Activated CD4-positive, alpha-beta T cell treated with anti-CD3 and anti-CD28 coated beads, Interleukin-2, amount 10 ng/mL, durations not matched to agents 24 days and 14 days (primary cell): ENCODE measurements around the gene OSBPL5. TPM values are rescaled to one million over a fixed set of nuclear protein-coding genes. Genes with fewer than 3 reads are reported as not detected.

Experiments
- DNase-seq: peaks from one replicate; pipeline ENCODE4 v3.0.0; 2022
- H3K27ac Mint-ChIP-seq: one replicate; pipeline ENCODE4 v1.8.0; 2022; ENCODE audit warnings: mild to moderate bottlenecking, mixed read lengths
- H3K27me3 Mint-ChIP-seq: one replicate; pipeline ENCODE4 v1.8.0; 2022; ENCODE audit warnings: mixed read lengths
- H3K36me3 Mint-ChIP-seq: one replicate; pipeline ENCODE4 v1.8.0; 2022; ENCODE audit warnings: low read depth, mild to moderate bottlenecking, mixed read lengths
- H3K4me1 Mint-ChIP-seq: one replicate; pipeline ENCODE4 v1.8.0; 2021; ENCODE audit warnings: mixed read lengths
- H3K4me3 Mint-ChIP-seq: one replicate; pipeline ENCODE4 v1.8.0; 2022; ENCODE audit warnings: mild to moderate bottlenecking, moderate library complexity, mixed read lengths
- H3K9me3 Mint-ChIP-seq: one replicate; pipeline ENCODE4 v1.8.0; 2021; ENCODE audit warnings: mixed read lengths
- intact Hi-C: fragments of 100-400 bp; cut with micrococcal nuclease; formaldehyde crosslinking; loops from one replicate; pipeline ENCODE4 v1.15.1; 2023
- total RNA-seq: library from RNA; stranded (reverse); gene quantifications from 2 replicates; pipeline ENCODE4 v1.2.3, GENCODE V29; 2022

Gene OSBPL5
- total RNA-seq, result 2.3 and 3.4 TPM in 2 replicates

- H3K9me3 Mint-ChIP-seq, result no peaks in the 10 kb centered on the region
- intact Hi-C loops, result loop anchor here (5.0 kb wide), 1 partner anchor 108 kb away; the partner anchor contains the start of gene CARS1
- H3K36me3 Mint-ChIP-seq, result no peaks in the 10 kb centered on the region
- peak within 1 kb of the TSS; percentile 77 for H3K4me3 Mint-ChIP-seq
- H3K27me3 Mint-ChIP-seq, result peaks cover 53% of the 10 kb centered on the region
- no peak within 1 kb of the TSS for H3K27ac Mint-ChIP-seq
- peak; percentile 84 for DNase-seq
- peaks cover 12% of the 10 kb centered on the region for H3K4me1 Mint-ChIP-seq
Observed at GRCh38 chr11:3165152-3165705, at the start of gene OSBPL5. OSBPL5 (minus strand) TSS chr11:3165310; CDS start chr11:3129148, 36,162 bp downstream.

GRCh38 chr11:3214420-3214699 is 49.2 kb upstream of the OSBPL5 start:
- Mint-ChIP-seq H3K27ac (no peak overlapping the region), H3K4me1 (no peaks in the 10 kb centered on the region), H3K36me3 (no peaks in the 10 kb centered on the region), H3K9me3 (no peaks in the 10 kb centered on the region), H3K4me3 (no peak overlapping the region), H3K27me3 (peaks cover 15% of the 10 kb centered on the region)
- DNase-seq, result no peak
- intact Hi-C loops, result no loop called here

- no peaks in the 10 kb centered on the region for H3K9me3 Mint-ChIP-seq
- intact Hi-C loops, result no loop called here
- DNase-seq, result no peak
- H3K4me1 Mint-ChIP-seq, result no peaks in the 10 kb centered on the region
- peaks cover 15% of the 10 kb centered on the region for H3K27me3 Mint-ChIP-seq
- H3K36me3 Mint-ChIP-seq, result no peaks in the 10 kb centered on the region
- H3K4me3 Mint-ChIP-seq, result no peak overlapping the region
- H3K27ac Mint-ChIP-seq, result no peak overlapping the region
Observed at GRCh38 chr11:3213659-3214419, 48.7 kb upstream of the OSBPL5 start.

GRCh38 chr11:3208272-3208671 is 43.2 kb upstream of the OSBPL5 start:
- no peaks in the 10 kb centered on the region for H3K36me3 Mint-ChIP-seq
- intact Hi-C loops, result no loop called here
- no peaks in the 10 kb centered on the region for H3K4me1 Mint-ChIP-seq
- H3K27ac Mint-ChIP-seq, result no peak overlapping the region
- no peak overlapping the region for H3K4me3 Mint-ChIP-seq
- H3K9me3 Mint-ChIP-seq, result no peaks in the 10 kb centered on the region
- peaks cover 15% of the 10 kb centered on the region for H3K27me3 Mint-ChIP-seq
- DNase-seq, result no peak

GRCh38 chr11:3207526-3208189 is 42.5 kb upstream of the OSBPL5 start:
- intact Hi-C loops, result no loop called here
- no peak for DNase-seq
- Mint-ChIP-seq H3K9me3 (no peaks in the 10 kb centered on the region), H3K27ac (no peak overlapping the region), H3K4me1 (no peaks in the 10 kb centered on the region), H3K36me3 (no peaks in the 10 kb centered on the region), H3K27me3 (peaks cover 18% of the 10 kb centered on the region), H3K4me3 (no peak overlapping the region)

GRCh38 chr11:3206922-3207204 is 41.8 kb upstream of the OSBPL5 start:
- no peaks in the 10 kb centered on the region for H3K9me3 Mint-ChIP-seq
- intact Hi-C loops, result no loop called here
- no peaks in the 10 kb centered on the region for H3K36me3 Mint-ChIP-seq
- peaks cover 19% of the 10 kb centered on the region for H3K27me3 Mint-ChIP-seq
- no peaks in the 10 kb centered on the region for H3K4me1 Mint-ChIP-seq
- no peak overlapping the region for H3K4me3 Mint-ChIP-seq
- no peak for DNase-seq
- H3K27ac Mint-ChIP-seq, result no peak overlapping the region

- H3K36me3 Mint-ChIP-seq, result no peaks in the 10 kb centered on the region
- H3K4me3 Mint-ChIP-seq, result no peak overlapping the region
- H3K27ac Mint-ChIP-seq, result no peak overlapping the region
- H3K9me3 Mint-ChIP-seq, result no peaks in the 10 kb centered on the region
- H3K4me1 Mint-ChIP-seq, result no peaks in the 10 kb centered on the region
- intact Hi-C loops, result no loop called here
- DNase-seq, result no peak
- peaks cover 14% of the 10 kb centered on the region for H3K27me3 Mint-ChIP-seq
Observed at GRCh38 chr11:3206156-3206921, 41.2 kb upstream of the OSBPL5 start.

- H3K36me3 Mint-ChIP-seq, result no peaks in the 10 kb centered on the region
- DNase-seq, result no peak
- no peaks in the 10 kb centered on the region for H3K4me1 Mint-ChIP-seq
- H3K27me3 Mint-ChIP-seq, result peaks cover 13% of the 10 kb centered on the region
- no peak overlapping the region for H3K27ac Mint-ChIP-seq
- intact Hi-C loops, result no loop called here
- H3K4me3 Mint-ChIP-seq, result no peak overlapping the region
- no peaks in the 10 kb centered on the region for H3K9me3 Mint-ChIP-seq
Observed at GRCh38 chr11:3205261-3206155, 40.4 kb upstream of the OSBPL5 start.

- intact Hi-C loops, result no loop called here
- peaks cover 10% of the 10 kb centered on the region for H3K27me3 Mint-ChIP-seq
- H3K9me3 Mint-ChIP-seq, result no peaks in the 10 kb centered on the region
- no peaks in the 10 kb centered on the region for H3K4me1 Mint-ChIP-seq
- no peaks in the 10 kb centered on the region for H3K36me3 Mint-ChIP-seq
- H3K27ac Mint-ChIP-seq, result no peak overlapping the region
- H3K4me3 Mint-ChIP-seq, result no peak overlapping the region
- no peak for DNase-seq
Observed at GRCh38 chr11:3204141-3205015, 39.3 kb upstream of the OSBPL5 start.

GRCh38 chr11:3203221-3204043 is 38.3 kb upstream of the OSBPL5 start:
- H3K36me3 Mint-ChIP-seq, result no peaks in the 10 kb centered on the region
- no peaks in the 10 kb centered on the region for H3K4me1 Mint-ChIP-seq
- H3K27me3 Mint-ChIP-seq, result peaks cover 10% of the 10 kb centered on the region
- no peaks in the 10 kb centered on the region for H3K9me3 Mint-ChIP-seq
- intact Hi-C loops, result no loop called here
- H3K27ac Mint-ChIP-seq, result no peak overlapping the region
- H3K4me3 Mint-ChIP-seq, result no peak overlapping the region
- DNase-seq, result no peak

- Mint-ChIP-seq H3K4me3 (no peak overlapping the region), H3K36me3 (no peaks in the 10 kb centered on the region), H3K9me3 (no peaks in the 10 kb centered on the region), H3K27ac (no peak overlapping the region), H3K27me3 (peaks cover 10% of the 10 kb centered on the region), H3K4me1 (no peaks in the 10 kb centered on the region)
- intact Hi-C loops, result no loop called here
- no peak for DNase-seq
Observed at GRCh38 chr11:3202759-3203158, 37.6 kb upstream of the OSBPL5 start.

- intact Hi-C loops, result no loop called here
- H3K27ac Mint-ChIP-seq, result no peak overlapping the region
- H3K27me3 Mint-ChIP-seq, result peaks cover 10% of the 10 kb centered on the region
- no peaks in the 10 kb centered on the region for H3K36me3 Mint-ChIP-seq
- no peaks in the 10 kb centered on the region for H3K9me3 Mint-ChIP-seq
- H3K4me3 Mint-ChIP-seq, result no peak overlapping the region
- H3K4me1 Mint-ChIP-seq, result no peaks in the 10 kb centered on the region
- DNase-seq, result no peak
Observed at GRCh38 chr11:3202305-3202704, 37.2 kb upstream of the OSBPL5 start.
